ENCODE data around the gene VPS37B. TPM values are rescaled to one million over a fixed set of nuclear protein-coding genes. Genes with fewer than 3 reads are reported as not detected.
A peak's percentile ranks its signal among the peaks of the same experiment; 100 is the strongest.

The VPS37B gene
- total and polyA plus RNA-seq, 10 of the 15 experiments (the other 5 are each of a cell fraction or from before 2014, with no cell fraction given) = 0.66 to 68.6 (median 39.6) TPM

DNA sequence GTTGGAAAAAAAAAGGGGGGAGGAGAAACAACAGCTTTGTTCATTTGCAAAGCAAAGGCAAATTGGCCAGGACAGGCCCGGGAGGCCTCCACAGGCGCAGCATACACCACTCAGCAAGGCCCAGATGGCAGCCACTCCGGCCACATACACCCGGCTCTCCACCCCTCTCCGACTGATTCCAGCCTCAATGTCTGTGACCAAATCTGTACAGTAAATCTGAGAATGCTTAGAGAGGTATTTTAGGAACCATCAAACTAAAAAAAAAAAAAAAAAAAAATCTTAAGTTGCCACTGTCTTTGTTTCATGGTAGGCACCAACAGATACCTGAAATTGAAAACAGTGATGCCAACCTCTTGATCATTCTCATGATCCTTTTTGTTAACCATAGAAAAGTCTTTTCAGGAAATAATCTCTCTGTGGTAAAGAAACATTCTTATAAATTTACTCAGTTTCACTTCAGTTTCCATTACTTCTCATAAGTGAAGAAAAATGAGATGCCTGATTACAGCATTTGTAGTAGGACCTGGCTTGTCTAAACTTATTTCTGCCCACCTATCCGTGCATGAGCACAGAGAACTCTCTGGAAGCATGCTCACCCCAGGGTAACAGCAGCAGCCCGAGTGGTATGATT, 20.2 kb downstream of the VPS37B start (continued):
- TF ChIP-seq, protein P1, sequence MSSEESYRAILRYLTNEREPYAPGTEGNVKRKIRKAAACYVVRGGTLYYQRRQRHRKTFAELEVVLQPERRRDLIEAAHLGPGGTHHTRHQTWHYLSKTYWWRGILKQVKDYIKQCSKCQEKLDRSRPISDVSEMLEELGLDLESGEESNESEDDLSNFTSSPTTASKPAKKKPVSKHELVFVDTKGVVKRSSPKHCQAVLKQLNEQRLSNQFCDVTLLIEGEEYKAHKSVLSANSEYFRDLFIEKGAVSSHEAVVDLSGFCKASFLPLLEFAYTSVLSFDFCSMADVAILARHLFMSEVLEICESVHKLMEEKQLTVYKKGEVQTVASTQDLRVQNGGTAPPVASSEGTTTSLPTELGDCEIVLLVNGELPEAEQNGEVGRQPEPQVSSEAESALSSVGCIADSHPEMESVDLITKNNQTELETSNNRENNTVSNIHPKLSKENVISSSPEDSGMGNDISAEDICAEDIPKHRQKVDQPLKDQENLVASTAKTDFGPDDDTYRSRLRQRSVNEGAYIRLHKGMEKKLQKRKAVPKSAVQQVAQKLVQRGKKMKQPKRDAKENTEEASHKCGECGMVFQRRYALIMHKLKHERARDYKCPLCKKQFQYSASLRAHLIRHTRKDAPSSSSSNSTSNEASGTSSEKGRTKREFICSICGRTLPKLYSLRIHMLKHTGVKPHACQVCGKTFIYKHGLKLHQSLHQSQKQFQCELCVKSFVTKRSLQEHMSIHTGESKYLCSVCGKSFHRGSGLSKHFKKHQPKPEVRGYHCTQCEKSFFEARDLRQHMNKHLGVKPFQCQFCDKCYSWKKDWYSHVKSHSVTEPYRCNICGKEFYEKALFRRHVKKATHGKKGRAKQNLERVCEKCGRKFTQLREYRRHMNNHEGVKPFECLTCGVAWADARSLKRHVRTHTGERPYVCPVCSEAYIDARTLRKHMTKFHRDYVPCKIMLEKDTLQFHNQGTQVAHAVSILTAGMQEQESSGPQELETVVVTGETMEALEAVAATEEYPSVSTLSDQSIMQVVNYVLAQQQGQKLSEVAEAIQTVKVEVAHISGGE (CRISPR knock-in tag; IDR thresholded peaks at IDR 0.05) = no peak
- TF ChIP-seq ETV6 (conservative IDR thresholded peaks at IDR 0.05 in 1 of 2, IDR thresholded peaks at IDR 0.05 in 1 of 2; ENCODE audit: borderline replicate concordance in 1 of 2, low read depth in 1 of 2) (peak in 1 of 2 experiments; percentile 44; a peak in 1 of 4 replicates), CBX5 (IDR thresholded peaks at IDR 0.05; ENCODE audit: low read depth) (no peak), HCFC1 (IDR thresholded peaks at IDR 0.05; ENCODE audit: low read length) (no peak), SP1 (IDR thresholded peaks at IDR 0.05; ENCODE audit: low read depth, low read length) (no peak), MXI1 (IDR thresholded peaks at IDR 0.05; ENCODE audit: low read depth, low read length) (no peak; the same call in 1 of the 2 replicates), ZNF622 (IDR thresholded peaks at IDR 0.05) (no peak), STAT1 (conservative IDR thresholded peaks at IDR 0.05) (no peak), JUNB (IDR thresholded peaks at IDR 0.05) (peak; percentile 60), SREBF2 (IDR thresholded peaks at IDR 0.05; ENCODE audit: low read length) (no peak), RB1 (IDR thresholded peaks at IDR 0.05; ENCODE audit: borderline replicate concordance) (no peak), NFXL1 (IDR thresholded peaks at IDR 0.05; ENCODE audit: borderline replicate concordance) (no peak)
- TF ChIP-seq, protein P2, sequence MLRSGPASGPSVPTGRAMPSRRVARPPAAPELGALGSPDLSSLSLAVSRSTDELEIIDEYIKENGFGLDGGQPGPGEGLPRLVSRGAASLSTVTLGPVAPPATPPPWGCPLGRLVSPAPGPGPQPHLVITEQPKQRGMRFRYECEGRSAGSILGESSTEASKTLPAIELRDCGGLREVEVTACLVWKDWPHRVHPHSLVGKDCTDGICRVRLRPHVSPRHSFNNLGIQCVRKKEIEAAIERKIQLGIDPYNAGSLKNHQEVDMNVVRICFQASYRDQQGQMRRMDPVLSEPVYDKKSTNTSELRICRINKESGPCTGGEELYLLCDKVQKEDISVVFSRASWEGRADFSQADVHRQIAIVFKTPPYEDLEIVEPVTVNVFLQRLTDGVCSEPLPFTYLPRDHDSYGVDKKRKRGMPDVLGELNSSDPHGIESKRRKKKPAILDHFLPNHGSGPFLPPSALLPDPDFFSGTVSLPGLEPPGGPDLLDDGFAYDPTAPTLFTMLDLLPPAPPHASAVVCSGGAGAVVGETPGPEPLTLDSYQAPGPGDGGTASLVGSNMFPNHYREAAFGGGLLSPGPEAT (IDR thresholded peaks at IDR 0.05; ENCODE audit: low read depth) = peak; percentile 69
- TF ChIP-seq, protein P3, sequence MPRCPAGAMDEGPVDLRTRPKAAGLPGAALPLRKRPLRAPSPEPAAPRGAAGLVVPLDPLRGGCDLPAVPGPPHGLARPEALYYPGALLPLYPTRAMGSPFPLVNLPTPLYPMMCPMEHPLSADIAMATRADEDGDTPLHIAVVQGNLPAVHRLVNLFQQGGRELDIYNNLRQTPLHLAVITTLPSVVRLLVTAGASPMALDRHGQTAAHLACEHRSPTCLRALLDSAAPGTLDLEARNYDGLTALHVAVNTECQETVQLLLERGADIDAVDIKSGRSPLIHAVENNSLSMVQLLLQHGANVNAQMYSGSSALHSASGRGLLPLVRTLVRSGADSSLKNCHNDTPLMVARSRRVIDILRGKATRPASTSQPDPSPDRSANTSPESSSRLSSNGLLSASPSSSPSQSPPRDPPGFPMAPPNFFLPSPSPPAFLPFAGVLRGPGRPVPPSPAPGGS (IDR thresholded peaks at IDR 0.05; ENCODE audit: borderline replicate concordance, insufficient read depth, low read depth, low read length, poor library complexity, severe bottlenecking) = peak; percentile 30
- TF ChIP-seq, protein P4, sequence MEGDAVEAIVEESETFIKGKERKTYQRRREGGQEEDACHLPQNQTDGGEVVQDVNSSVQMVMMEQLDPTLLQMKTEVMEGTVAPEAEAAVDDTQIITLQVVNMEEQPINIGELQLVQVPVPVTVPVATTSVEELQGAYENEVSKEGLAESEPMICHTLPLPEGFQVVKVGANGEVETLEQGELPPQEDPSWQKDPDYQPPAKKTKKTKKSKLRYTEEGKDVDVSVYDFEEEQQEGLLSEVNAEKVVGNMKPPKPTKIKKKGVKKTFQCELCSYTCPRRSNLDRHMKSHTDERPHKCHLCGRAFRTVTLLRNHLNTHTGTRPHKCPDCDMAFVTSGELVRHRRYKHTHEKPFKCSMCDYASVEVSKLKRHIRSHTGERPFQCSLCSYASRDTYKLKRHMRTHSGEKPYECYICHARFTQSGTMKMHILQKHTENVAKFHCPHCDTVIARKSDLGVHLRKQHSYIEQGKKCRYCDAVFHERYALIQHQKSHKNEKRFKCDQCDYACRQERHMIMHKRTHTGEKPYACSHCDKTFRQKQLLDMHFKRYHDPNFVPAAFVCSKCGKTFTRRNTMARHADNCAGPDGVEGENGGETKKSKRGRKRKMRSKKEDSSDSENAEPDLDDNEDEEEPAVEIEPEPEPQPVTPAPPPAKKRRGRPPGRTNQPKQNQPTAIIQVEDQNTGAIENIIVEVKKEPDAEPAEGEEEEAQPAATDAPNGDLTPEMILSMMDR (IDR thresholded peaks at IDR 0.05 in 2 of 3, conservative IDR thresholded peaks at IDR 0.05 in 1 of 3; ENCODE audit: control insufficient read depth in 2 of 3, extremely low read depth in 1 of 3, insufficient read depth in 1 of 3, low read depth in 3 of 3, low read length in 3 of 3) = no peak
- TF ChIP-seq, protein P5, sequence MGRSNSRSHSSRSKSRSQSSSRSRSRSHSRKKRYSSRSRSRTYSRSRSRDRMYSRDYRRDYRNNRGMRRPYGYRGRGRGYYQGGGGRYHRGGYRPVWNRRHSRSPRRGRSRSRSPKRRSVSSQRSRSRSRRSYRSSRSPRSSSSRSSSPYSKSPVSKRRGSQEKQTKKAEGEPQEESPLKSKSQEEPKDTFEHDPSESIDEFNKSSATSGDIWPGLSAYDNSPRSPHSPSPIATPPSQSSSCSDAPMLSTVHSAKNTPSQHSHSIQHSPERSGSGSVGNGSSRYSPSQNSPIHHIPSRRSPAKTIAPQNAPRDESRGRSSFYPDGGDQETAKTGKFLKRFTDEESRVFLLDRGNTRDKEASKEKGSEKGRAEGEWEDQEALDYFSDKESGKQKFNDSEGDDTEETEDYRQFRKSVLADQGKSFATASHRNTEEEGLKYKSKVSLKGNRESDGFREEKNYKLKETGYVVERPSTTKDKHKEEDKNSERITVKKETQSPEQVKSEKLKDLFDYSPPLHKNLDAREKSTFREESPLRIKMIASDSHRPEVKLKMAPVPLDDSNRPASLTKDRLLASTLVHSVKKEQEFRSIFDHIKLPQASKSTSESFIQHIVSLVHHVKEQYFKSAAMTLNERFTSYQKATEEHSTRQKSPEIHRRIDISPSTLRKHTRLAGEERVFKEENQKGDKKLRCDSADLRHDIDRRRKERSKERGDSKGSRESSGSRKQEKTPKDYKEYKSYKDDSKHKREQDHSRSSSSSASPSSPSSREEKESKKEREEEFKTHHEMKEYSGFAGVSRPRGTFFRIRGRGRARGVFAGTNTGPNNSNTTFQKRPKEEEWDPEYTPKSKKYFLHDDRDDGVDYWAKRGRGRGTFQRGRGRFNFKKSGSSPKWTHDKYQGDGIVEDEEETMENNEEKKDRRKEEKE (IDR thresholded peaks at IDR 0.05) = no peak

Data from GM12878 (cell line).